ENCODE measurements around the gene CFL1. TPM values are rescaled to one million over a fixed set of nuclear protein-coding genes. Genes with fewer than 3 reads are reported as not detected.

Gene CFL1
- total and polyA plus RNA-seq, 2 of the 8 experiments (the other 6 are each of a cell fraction or from before 2014, with no cell fraction given) = 1,252 to 1,365 TPM

- TF ChIP-seq CHD7 (IDR thresholded peaks at IDR 0.05; ENCODE audit: insufficient replicate concordance, low read length) = no peak
- no peak for TF ChIP-seq BRCA1 (IDR thresholded peaks at IDR 0.05; ENCODE audit: low read depth, low read length)
- no peak for TF ChIP-seq SIN3A (conservative IDR thresholded peaks at IDR 0.05 in 1 of 2, IDR thresholded peaks at IDR 0.05 in 1 of 2; ENCODE audit: low read depth in 1 of 2, low read length in 2 of 2)
- no peak for TF ChIP-seq JUN (IDR thresholded peaks at IDR 0.05; ENCODE audit: low read depth, low read length)
- TF ChIP-seq KDM1A (IDR thresholded peaks at IDR 0.05; ENCODE audit: borderline replicate concordance, low read length) = no peak
- no peak for TF ChIP-seq NRF1 (IDR thresholded peaks at IDR 0.05; ENCODE audit: low read depth, low read length)
- TF ChIP-seq TCF12 (IDR thresholded peaks at IDR 0.05; ENCODE audit: low read depth, low read length) = no peak
- TF ChIP-seq BCL11A (IDR thresholded peaks at IDR 0.05; ENCODE audit: low read depth in 2 of 2, low read length in 2 of 2) = no peak
- no peak for TF ChIP-seq ZNF274 (IDR thresholded peaks at IDR 0.05; ENCODE audit: borderline replicate concordance, extremely low read depth, low read length)
- no peak for TF ChIP-seq EGR1 (IDR thresholded peaks at IDR 0.05; ENCODE audit: borderline replicate concordance, low read depth, low read length)
- TF ChIP-seq BACH1 (IDR thresholded peaks at IDR 0.05; ENCODE audit: low read length) = no peak
Measured at GRCh38 chr11:65847746-65848145, 10.2 kb downstream of the CFL1 start (continued).

Data from H1 (cell line).